WTC11 (cell line): ENCODE results near the gene CCDC121. TPM values are rescaled to one million over a fixed set of nuclear protein-coding genes. Genes with fewer than 3 reads are reported as not detected.

Source experiments
- ATAC-seq: fragments of 200-7000 bp; cut with Tn5 transposase; 2 replicates; pipeline ENCODE4 v1.10.0; 2021; ENCODE audit warnings: mild to moderate bottlenecking, moderate library complexity
- CTCF ChIA-PET: fragments of 300-600 bp; sonication (Branson Sonifier 250); formaldehyde crosslinking; loops from one replicate; lab custom pipeline; 2021; ENCODE audit warnings: antibody characterized with exemption; lab: Charles Lee
- POLR2A ChIA-PET: fragments of 350-600 bp; sonication (Branson Sonifier 250); formaldehyde crosslinking; loops from one replicate; lab custom pipeline; 2021; ENCODE audit warnings: antibody characterized with exemption; lab: Charles Lee
- DNase-seq: peaks from one replicate; pipeline ENCODE4 v3.0.0; 2021; ENCODE audit warnings: low spot score
- H3K27ac Mint-ChIP-seq: 2 replicates; pipeline ENCODE4 v1.8.0; 2021; ENCODE audit warnings: mixed read lengths
- H3K27me3 Mint-ChIP-seq: 2 replicates; pipeline ENCODE4 v1.8.0; 2021; ENCODE audit warnings: low read depth, mild to moderate bottlenecking, moderate library complexity, mixed read lengths
- H3K36me3 Mint-ChIP-seq: 2 replicates; pipeline ENCODE4 v1.8.0; 2021; ENCODE audit warnings: mixed read lengths
- H3K4me1 Mint-ChIP-seq: 2 replicates; pipeline ENCODE4 v1.8.0; 2022; ENCODE audit warnings: mixed read lengths
- H3K4me3 Mint-ChIP-seq: 2 replicates; pipeline ENCODE4 v1.8.0; 2021; ENCODE audit warnings: mild to moderate bottlenecking, moderate library complexity, mixed read lengths
- H3K9me3 Mint-ChIP-seq: 2 replicates; pipeline ENCODE4 v1.8.0; 2021; ENCODE audit warnings: mixed read lengths
- ATF3 ChIP-seq: sonication (generic); formaldehyde crosslinking; conservative IDR thresholded peaks from 2 replicates; pipeline ENCODE4 v1.8.1; 2022; ENCODE audit warnings: mild to moderate bottlenecking, missing genetic modification reagents
- GTF2I ChIP-seq: fragments of 250-450 bp; sonication (Bioruptor Pico); conservative IDR thresholded peaks from 2 replicates; pipeline ENCODE4 v1.4.0; 2021; ENCODE audit warnings: mild to moderate bottlenecking
- JUN ChIP-seq: sonication (generic); formaldehyde crosslinking; IDR thresholded peaks from 2 replicates; pipeline ENCODE4 v1.8.0; 2023; ENCODE audit warnings: mild to moderate bottlenecking, missing genetic modification reagents
- MXD4 ChIP-seq: fragments of 250-450 bp; sonication (Bioruptor Pico); IDR thresholded peaks from 2 replicates; pipeline ENCODE4 v1.8.0; 2021; ENCODE audit warnings: mild to moderate bottlenecking, moderate library complexity, borderline replicate concordance
- NR3C1 ChIP-seq: sonication (generic); formaldehyde crosslinking; conservative IDR thresholded peaks from 2 replicates; pipeline ENCODE4 v1.8.1; 2023; ENCODE audit warnings: low read depth, mild to moderate bottlenecking, missing genetic modification reagents
- PRDM15 ChIP-seq: sonication (generic); formaldehyde crosslinking; IDR thresholded peaks from 2 replicates; pipeline ENCODE4 v1.8.0; 2022; ENCODE audit warnings: missing genetic modification reagents
- SMAD3 ChIP-seq: sonication (generic); formaldehyde crosslinking; IDR thresholded peaks from 2 replicates; pipeline ENCODE4 v1.8.0; 2022; ENCODE audit warnings: missing genetic modification reagents, mild to moderate bottlenecking, borderline replicate concordance
- SMAD4 ChIP-seq: sonication (generic); formaldehyde crosslinking; IDR thresholded peaks from 2 replicates; pipeline ENCODE4 v1.8.0; 2022; ENCODE audit warnings: mild to moderate bottlenecking, missing genetic modification reagents
- SOX15 ChIP-seq: fragments of 250-450 bp; sonication (Bioruptor Pico); IDR thresholded peaks from 2 replicates; pipeline ENCODE4 v1.9.0; 2021; ENCODE audit warnings: mild to moderate bottlenecking
- TEAD1 ChIP-seq: sonication (generic); formaldehyde crosslinking; IDR thresholded peaks from 2 replicates; pipeline ENCODE4 v1.8.0; 2022; ENCODE audit warnings: mild to moderate bottlenecking, missing genetic modification reagents
- ZBTB43 ChIP-seq: sonication (generic); formaldehyde crosslinking; IDR thresholded peaks from 2 replicates; pipeline ENCODE4 v1.8.1; 2023; ENCODE audit warnings: mild to moderate bottlenecking, missing genetic modification reagents
- ZNF138 ChIP-seq: sonication (generic); formaldehyde crosslinking; conservative IDR thresholded peaks from 2 replicates; pipeline ENCODE4 v1.8.1; 2022; ENCODE audit warnings: mild to moderate bottlenecking, moderate library complexity, missing genetic modification reagents
- ZNF425 ChIP-seq: fragments of 250-450 bp; sonication (Bioruptor Pico); conservative IDR thresholded peaks from 2 replicates; pipeline ENCODE4 v1.9.0; 2021; ENCODE audit warnings: mild to moderate bottlenecking
- ZSCAN18 ChIP-seq: fragments of 250-450 bp; sonication (Bioruptor Pico); IDR thresholded peaks from 2 replicates; pipeline ENCODE4 v2.1.2; 2022; ENCODE audit warnings: mild to moderate bottlenecking, moderate library complexity
- total RNA-seq: library from RNA; stranded (reverse); gene quantifications from 3 replicates; pipeline ENCODE4 v1.2.3, GENCODE V29; 2021
- TF ChIP-seq, protein P1 (sequence below): fragments of 250-450 bp; sonication (Bioruptor Pico); IDR thresholded peaks from 2 replicates; pipeline ENCODE4 v1.9.0; 2021; ENCODE audit warnings: mild to moderate bottlenecking
- TF ChIP-seq, protein P2 (sequence below): sonication (generic); formaldehyde crosslinking; IDR thresholded peaks from 2 replicates; pipeline ENCODE4 v1.8.0; 2022; ENCODE audit warnings: mild to moderate bottlenecking, missing genetic modification reagents
- TF ChIP-seq, protein P3 (sequence below): sonication (generic); formaldehyde crosslinking; IDR thresholded peaks from 2 replicates; pipeline ENCODE4 v1.8.1; 2022; ENCODE audit warnings: low read depth, mild to moderate bottlenecking, moderate library complexity, missing genetic modification reagents, borderline replicate concordance
- TF ChIP-seq, protein P4 (sequence below): sonication (generic); formaldehyde crosslinking; IDR thresholded peaks from 2 replicates; pipeline ENCODE4 v1.8.0; 2022; ENCODE audit warnings: mild to moderate bottlenecking, missing genetic modification reagents
- TF ChIP-seq, protein P5 (sequence below): sonication (generic); formaldehyde crosslinking; IDR thresholded peaks from 2 replicates; pipeline ENCODE4 v1.8.0; 2022; ENCODE audit warnings: mild to moderate bottlenecking, missing genetic modification reagents

Gene CCDC121
- total RNA-seq, 1 experiment from 2014 or later, result 2.0 TPM

DNA sequence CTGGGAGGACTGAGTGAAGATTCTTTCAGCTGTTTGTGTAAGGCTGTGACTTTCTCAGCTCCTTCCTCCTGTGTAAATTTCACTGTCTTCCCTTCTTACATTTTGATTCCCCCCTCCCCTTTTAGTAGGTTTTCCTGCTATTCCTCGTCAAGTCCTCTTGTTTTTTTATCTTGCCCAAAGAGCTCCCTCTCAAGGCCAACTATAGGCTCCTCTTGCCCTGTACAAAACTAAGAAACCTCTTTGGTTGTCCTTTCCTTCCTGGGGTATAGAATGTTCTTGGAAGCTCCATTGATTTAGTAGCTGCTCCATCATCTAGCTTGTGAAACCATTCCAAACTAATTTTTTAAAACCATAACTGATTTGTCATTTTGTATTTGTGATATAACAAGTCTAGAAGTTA, 7.3 kb downstream of the CCDC121 start (continued):
- TF ChIP-seq PRDM15 (no peak), ZBTB43 (no peak), SMAD3 (CRISPR knock-in tag) (no peak), NR3C1 (CRISPR knock-in tag) (no peak)
- TF ChIP-seq, all 79 proteins: peak for 0

DNA sequence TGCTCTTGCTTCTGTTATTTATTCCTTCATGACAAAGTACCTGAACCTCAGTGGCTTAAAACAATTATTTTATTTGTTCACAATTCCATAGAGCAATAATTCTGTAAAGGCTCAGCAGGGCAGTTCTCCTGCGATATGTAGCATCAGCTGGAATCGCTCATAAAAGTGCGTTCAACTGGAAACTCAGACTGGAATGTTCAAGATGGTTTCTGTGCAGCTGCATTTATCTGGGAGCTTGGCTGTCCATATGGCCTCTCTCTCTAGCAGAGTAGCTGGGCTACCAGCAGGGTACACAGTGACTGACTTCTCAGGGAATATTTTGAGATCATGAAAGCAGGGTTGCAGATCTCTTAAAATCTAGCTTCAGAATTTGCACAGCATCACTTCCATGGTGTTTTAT, 13.5 kb downstream of the CCDC121 start:
- CTCF ChIA-PET, result no interaction called here
- ATAC-seq, result no peak
- POLR2A ChIA-PET, result no interaction called here
- DNase-seq, result no peak
- no peaks in the 10 kb centered on the region for H3K9me3 Mint-ChIP-seq
- no peak overlapping the region for H3K27ac Mint-ChIP-seq
- H3K4me1 Mint-ChIP-seq, result no peaks in the 10 kb centered on the region
- TF ChIP-seq ZNF425 (CRISPR knock-in tag), result no peak
- TF ChIP-seq ZSCAN18 (CRISPR knock-in tag), result no peak
- no peak for TF ChIP-seq ZNF138 (CRISPR knock-in tag)
- TF ChIP-seq, protein P1, sequence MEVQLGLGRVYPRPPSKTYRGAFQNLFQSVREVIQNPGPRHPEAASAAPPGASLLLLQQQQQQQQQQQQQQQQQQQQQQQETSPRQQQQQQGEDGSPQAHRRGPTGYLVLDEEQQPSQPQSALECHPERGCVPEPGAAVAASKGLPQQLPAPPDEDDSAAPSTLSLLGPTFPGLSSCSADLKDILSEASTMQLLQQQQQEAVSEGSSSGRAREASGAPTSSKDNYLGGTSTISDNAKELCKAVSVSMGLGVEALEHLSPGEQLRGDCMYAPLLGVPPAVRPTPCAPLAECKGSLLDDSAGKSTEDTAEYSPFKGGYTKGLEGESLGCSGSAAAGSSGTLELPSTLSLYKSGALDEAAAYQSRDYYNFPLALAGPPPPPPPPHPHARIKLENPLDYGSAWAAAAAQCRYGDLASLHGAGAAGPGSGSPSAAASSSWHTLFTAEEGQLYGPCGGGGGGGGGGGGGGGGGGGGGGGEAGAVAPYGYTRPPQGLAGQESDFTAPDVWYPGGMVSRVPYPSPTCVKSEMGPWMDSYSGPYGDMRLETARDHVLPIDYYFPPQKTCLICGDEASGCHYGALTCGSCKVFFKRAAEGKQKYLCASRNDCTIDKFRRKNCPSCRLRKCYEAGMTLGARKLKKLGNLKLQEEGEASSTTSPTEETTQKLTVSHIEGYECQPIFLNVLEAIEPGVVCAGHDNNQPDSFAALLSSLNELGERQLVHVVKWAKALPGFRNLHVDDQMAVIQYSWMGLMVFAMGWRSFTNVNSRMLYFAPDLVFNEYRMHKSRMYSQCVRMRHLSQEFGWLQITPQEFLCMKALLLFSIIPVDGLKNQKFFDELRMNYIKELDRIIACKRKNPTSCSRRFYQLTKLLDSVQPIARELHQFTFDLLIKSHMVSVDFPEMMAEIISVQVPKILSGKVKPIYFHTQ (CRISPR knock-in tag), result no peak
- no peak for TF ChIP-seq TEAD1 (CRISPR knock-in tag)
- TF ChIP-seq, protein P2, sequence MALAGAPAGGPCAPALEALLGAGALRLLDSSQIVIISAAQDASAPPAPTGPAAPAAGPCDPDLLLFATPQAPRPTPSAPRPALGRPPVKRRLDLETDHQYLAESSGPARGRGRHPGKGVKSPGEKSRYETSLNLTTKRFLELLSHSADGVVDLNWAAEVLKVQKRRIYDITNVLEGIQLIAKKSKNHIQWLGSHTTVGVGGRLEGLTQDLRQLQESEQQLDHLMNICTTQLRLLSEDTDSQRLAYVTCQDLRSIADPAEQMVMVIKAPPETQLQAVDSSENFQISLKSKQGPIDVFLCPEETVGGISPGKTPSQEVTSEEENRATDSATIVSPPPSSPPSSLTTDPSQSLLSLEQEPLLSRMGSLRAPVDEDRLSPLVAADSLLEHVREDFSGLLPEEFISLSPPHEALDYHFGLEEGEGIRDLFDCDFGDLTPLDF (CRISPR knock-in tag), result no peak
- TF ChIP-seq MXD4, result no peak
- no peak for TF ChIP-seq GTF2I
- TF ChIP-seq, protein P3, sequence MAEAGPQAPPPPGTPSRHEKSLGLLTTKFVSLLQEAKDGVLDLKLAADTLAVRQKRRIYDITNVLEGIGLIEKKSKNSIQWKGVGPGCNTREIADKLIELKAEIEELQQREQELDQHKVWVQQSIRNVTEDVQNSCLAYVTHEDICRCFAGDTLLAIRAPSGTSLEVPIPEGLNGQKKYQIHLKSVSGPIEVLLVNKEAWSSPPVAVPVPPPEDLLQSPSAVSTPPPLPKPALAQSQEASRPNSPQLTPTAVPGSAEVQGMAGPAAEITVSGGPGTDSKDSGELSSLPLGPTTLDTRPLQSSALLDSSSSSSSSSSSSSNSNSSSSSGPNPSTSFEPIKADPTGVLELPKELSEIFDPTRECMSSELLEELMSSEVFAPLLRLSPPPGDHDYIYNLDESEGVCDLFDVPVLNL (CRISPR knock-in tag), result no peak
- no peak for TF ChIP-seq SOX15 (CRISPR knock-in tag)
- TF ChIP-seq, protein P4, sequence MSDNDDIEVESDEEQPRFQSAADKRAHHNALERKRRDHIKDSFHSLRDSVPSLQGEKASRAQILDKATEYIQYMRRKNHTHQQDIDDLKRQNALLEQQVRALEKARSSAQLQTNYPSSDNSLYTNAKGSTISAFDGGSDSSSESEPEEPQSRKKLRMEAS (CRISPR knock-in tag), result no peak
- TF ChIP-seq, protein P5, sequence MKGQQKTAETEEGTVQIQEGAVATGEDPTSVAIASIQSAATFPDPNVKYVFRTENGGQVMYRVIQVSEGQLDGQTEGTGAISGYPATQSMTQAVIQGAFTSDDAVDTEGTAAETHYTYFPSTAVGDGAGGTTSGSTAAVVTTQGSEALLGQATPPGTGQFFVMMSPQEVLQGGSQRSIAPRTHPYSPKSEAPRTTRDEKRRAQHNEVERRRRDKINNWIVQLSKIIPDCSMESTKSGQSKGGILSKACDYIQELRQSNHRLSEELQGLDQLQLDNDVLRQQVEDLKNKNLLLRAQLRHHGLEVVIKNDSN (CRISPR knock-in tag), result no peak
- no peak for TF ChIP-seq ATF3 (CRISPR knock-in tag)
- TF ChIP-seq SMAD4 (CRISPR knock-in tag), result no peak
- TF ChIP-seq JUN (CRISPR knock-in tag), result no peak
- TF ChIP-seq, all 79 proteins: peak for 0
- Mint-ChIP-seq H3K4me3 (no peak overlapping the region), H3K27me3 (no peaks in the 10 kb centered on the region), H3K36me3 (peaks cover 43% of the 10 kb centered on the region)
